ENCODE measurements around the gene FTSJ3.
"Not testable (repeated sequence)": the region's sequence is repeated elsewhere in the genome, so short reads cannot be mapped to it uniquely, and the experiment has no call there.

FTSJ3 gene

DNA sequence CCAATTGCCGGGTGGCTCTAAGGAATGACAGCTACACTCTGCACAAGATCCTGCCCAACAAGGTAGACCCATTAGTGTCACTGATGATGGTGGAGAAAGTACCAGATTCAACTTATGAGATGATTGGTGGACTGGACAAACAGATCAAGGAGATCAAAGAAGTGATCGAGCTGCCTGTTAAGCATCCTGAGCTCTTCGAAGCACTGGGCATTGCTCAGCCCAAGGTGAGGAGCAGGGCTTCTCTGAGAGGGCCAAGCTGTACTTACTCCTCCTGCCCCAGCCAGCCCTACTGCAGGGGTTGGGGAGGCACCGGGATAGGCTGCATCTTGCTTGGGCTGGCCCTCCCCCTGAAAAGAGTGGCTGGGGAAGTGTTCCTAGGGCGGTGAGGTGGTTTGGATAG, 2.8 kb upstream of the FTSJ3 start:
- DNase-seq (ENCODE audit: low read depth in 2 of 2) = no peak

DNA sequence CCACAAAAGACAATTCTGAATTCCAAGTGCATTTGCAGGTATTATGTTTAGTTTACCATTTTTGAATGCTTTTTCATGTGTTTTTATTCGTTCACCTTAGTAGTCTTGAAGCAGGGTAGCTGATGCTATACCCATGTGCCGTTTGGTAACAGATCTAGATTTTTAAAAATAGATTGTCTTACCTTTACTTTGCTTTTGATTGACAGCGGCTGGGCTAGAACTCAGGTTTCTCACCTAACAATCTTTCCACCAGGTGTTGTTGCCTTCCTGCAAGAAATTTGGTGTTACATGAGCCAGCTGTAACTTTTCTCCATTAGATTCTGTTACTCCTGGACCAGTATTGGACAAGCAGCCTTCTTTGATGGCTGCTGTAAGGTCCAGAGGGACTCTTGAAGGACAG, 1.5 kb upstream of the FTSJ3 start:
- DNase-seq (ENCODE audit: low read depth in 2 of 2) = no peak

DNA sequence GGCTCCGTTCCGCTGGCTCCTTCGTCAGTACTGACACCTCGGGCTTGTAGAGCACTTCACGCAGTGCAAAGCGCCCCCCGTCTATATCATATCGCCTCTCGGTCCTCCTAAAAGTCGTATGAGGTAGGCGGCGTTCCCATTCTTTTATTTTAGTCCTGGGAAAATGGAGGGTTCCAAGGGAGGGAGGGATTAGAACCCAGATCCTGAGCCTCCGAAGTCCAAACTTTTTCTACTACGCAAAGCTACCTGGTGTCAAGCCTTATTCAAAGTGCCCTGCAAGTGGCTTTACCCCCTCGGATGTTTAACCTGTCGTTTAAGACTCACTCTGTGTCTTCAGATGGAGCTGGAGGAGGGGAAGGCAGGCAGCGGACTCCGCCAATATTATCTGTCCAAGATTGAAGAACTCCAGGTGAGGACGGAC, 348 bp upstream of the FTSJ3 start:
- DNase-seq (ENCODE audit: low read depth in 2 of 2) = no peak

DNA sequence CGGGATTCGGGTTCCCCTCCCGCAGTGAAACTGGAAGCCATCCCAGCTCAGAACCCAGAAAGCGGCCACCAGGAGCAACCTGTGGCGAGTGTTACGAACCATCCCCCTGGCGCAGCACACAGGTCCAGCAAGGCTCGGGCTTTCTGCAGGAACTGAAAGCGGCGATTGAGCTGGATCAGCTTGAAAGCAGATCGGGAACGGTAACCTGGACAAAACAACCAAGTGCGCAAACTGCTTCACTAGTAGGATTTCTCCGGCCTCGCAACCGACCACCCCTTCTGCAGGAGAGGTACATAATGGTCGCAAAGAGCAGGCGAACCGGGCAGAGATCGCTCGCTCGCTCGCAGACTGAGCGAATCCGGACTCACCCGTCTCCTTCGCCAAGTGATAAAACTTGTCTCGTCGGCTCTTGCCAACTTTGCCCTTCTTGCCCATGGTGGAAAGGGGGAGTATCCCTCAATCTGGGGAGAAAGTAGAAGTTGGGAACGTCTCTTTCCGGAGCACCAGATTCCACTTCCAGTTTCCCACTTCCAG, 928 bp downstream of the FTSJ3 start:
- no peak for DNase-seq (ENCODE audit: low read depth in 2 of 2)

DNA sequence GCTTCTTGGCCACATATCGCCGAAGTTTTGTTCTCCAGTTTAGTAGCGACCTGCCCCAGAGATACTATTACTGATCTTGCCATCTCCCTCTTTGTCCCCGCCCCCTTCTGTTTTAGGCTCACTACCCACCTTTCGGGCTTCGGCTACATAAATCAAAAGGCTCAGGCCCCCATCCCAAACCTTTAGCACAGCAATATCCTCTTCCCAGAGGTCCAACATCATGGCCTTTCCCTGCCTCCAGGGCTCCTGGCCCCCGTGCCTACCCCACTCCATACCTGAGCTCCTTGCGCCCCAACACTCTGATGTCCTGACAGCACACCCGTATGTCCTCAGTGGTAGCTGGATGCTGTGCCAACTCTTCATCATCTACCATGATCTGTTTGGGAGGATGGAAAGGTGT, 3.1 kb downstream of the FTSJ3 start:
- DNase-seq (ENCODE audit: low read depth in 2 of 2) = no peak

DNA sequence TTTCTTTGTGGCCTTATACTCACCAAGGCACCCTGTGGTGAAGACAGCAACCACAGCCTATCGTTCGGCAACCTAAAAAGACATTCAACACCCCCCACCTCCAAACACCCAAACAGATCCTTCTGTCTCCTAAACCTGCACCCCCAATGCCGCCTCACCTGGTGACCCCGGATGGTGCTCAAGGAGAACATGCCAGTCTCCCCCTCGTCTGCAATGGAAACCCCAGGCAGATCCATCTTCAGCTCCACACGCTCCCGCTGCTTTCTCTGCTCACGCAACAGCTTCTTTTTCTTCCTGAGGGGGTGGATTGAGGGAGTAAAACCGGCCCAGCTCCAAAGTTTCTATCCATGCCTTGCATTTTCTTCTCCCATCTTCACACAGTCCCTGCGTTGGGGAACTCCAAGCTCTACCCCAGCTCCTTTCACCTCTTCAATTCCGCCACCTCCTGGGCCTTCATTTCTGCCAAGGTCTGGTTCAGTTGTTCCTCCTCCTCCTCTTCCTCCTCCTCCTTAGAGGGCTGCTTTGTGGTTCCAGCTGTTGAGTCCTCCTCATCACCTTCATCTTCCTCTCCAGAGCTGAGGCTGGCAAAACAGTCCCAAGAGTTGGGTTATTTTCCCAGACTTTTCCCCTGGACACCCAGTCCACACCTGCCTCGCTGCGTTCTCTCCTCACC, 3.7 kb downstream of the FTSJ3 start:
- DNase-seq (ENCODE audit: low read depth in 2 of 2) = no peak

DNA sequence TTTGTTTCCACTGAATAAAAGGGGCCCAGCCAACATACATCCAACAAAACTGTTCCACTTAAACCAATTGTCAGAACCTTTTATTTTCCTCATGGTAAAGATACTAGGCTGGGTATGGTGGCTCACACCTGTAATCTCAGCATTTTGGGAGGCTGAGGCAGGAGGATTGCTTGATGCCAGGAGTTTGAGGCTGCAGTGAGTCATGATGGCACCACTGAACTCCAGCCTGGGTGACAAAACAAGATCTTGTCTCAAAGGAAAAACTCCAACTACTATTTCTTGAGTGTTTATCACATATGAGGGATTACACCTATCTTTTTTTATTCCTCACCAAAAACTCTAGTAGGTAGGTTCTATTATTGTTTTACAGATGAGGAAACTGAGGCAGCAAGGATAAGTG, 4.9 kb downstream of the FTSJ3 start:
- DNase-seq (ENCODE audit: low read depth in 2 of 2) = no peak

DNA sequence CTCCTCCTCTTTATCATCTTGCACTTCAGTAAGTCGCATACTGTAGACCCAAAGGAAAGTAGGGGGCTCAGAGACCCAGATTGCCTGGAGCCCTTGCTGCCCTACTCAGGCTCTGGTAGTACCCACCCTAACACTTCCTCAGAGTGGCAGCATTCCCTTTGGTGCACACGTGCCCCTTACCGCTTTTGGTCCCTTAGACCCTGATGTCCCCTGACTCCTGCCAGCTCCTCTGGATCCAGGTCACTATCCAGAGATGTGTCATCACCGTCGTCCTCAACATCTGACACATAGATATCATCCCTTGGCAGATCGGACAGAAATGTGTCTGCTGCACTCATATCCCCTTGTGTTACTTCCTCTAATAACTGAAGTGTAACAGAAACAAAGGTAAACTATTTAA, 5.7 kb downstream of the FTSJ3 start:
- DNase-seq (ENCODE audit: low read depth in 2 of 2) = no peak

DNA sequence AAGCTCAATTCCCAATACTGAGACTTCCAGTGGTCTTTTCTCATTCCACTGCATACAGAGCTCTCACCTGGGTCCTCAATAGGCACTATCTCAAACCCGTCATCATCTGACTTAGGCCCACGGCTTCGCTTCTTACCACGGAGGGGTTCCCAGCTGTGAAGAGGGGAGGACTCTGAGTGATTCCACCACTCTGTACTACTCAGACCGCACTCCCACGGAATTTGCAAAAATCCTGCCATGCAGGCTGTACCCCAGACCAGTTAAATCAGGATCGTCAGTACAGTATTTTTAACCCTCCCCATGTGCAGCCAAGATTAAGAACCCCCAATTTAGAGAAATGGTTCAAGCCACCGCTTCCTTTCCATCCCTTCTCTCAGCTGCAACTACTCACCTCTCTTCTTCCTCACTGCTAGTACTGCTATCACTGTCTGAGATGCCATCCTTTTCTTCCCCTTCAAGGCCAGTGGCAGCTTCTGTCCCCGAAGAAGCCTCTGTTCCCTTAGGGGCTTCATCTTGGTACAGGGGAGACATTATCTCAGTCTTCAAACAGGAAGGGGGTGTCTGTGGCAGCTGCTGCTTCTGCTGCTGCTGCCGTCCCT, 6.4 kb downstream of the FTSJ3 start:
- DNase-seq (ENCODE audit: low read depth in 2 of 2) = no peak

DNA sequence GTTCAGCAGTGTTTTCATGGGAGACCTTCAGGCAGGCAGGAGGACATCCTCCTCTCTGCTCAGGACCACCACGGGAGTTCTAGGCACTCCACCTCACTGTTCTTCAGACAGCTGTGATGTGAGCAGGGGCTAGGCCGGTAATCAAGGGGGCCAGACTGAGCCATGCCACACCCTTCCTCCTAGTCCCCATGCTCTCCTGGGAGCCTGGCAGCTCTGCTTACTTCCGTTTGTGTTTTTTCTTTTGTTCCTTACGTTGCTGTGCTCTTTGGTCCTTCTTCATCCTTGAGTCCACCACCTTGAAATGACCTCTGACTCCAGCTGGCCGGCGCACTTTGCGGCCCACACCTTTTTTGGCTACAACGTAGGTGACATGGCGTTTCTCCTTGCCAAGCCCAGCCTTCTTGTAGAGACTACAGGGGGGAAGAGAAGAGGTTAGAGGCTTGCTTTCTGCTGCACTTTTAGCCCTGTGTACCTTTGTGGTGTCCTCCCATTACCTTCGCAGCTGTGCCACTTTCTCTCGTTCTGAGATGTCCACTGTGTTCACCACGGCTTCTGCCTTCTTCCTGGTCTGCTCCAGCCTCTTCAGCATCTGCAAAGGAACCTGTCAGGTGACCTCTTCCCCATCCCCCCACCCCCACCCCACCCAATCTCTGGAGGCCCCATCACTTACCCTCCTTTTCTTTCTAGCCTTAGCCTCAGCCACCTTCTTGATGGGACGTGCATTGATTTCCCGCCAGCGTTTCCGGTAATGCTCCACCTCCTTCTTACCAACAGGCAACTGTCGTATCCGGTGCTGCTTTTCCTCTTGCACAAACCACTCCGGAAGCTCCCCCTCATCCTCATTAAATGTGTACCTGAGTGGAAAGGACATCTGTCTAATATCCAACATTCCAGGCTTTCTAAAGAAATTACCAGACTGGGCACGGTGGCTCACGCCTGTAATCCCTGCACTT, 7.6 kb downstream of the FTSJ3 start:
- DNase-seq (ENCODE audit: low read depth in 2 of 2) = no peak

DNA sequence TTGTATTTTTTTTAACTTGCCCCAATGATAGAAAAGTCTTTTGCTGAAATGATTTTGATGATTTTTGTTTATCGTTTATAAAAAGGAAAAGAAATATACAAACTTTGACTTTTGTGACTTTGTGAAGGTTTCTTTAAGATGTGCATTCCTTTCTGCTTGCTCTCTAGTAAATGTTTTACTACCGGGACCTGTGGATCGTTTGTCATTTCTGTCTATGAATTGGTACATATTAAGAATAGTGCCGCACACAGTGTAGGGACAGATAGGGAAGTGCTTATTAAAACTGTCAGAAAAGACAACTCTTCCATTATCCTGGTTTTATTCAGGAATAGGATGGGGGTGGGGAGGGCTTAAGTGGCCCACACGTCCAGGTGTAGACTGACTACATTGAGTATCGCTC, 8.3 kb downstream of the FTSJ3 start:
- no peak for DNase-seq (ENCODE audit: low read depth in 2 of 2)

DNA sequence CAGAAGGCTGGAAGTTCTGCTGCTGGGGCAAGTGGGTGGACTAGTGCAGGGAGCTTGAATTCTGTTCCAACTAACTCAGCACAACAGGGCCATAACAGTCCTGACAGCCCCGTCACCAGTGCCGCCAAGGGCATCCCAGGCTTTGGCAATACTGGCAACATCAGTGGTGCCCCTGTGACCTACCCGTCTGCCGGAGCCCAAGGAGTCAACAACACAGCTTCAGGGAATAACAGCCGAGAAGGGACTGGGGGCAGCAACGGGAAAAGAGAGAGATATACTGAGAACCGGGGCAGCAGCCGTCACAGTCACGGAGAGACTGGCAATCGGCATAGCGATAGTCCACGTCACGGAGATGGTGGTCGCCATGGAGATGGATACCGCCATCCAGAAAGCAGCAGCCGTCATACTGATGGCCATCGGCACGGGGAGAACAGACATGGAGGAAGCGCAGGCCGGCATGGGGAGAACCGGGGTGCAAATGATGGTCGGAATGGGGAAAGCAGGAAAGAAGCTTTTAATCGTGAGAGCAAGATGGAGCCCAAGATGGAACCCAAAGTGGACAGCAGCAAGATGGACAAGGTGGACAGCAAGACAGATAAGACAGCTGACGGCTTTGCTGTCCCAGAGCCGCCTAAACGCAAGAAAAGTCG, 9.6 kb downstream of the FTSJ3 start:
- DNase-seq (ENCODE audit: low read depth in 2 of 2) = no peak

DNA sequence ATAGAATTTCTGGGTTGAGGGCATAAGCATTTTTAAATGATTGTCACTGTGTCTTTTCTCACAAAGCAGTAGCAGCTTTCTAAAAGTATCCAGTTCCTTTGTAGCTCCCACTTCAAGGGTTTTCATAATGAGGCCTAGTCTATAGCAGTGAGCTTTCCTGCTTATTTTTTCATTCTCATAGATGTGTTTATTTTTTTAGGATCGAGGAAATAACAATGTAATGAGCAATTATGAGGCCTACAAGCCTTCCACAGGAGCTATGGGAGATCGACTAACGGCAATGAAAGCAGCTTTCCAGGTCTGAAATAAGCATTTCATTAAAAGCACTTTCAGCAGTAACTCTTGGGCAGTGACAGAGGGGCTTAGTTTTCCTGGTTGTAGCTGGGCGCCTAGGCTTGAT, 10.8 kb downstream of the FTSJ3 start:
- no peak for DNase-seq (ENCODE audit: low read depth in 2 of 2)

DNA sequence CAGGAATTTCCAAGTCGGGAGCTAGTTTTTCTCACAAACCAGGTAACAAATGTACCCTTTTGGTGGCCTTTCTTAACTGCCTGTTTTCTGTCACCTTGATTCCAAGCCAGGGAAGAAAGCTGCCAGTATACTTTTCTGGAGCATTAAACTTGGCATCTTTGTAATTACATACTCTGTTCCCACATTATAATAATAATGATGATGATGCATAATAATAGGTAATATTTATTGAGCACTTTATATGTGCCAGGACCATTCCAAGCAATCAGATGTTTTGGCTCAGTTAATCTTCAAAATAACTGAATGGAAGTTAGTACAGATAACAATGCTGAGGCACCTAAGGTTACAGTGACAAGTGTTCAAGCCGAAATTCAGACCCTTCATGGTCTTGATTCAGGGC, 11.3 kb downstream of the FTSJ3 start:
- DNase-seq (ENCODE audit: low read depth in 2 of 2) = no peak

DNA sequence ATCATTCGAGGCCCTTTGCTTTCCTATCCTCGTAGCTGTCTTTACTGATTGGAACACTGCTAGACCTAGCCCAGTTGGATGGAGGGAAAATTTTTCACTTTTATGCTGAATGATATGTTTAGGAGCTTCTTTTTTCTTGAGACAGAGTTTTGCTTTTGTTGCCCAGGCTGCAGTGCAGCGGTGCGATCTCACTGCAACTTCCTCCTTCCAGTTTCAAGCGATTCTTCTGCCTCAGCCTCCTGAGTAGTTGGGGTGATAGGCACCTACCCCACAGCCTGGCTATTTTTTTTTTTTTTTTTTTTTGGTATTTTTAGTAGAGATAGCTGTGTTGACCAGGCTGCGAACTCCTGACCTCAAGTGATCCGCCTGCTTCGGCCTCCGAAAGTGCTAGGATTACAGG, 17.5 kb downstream of the FTSJ3 start:
- no peak for DNase-seq (ENCODE audit: low read depth in 2 of 2)

DNA sequence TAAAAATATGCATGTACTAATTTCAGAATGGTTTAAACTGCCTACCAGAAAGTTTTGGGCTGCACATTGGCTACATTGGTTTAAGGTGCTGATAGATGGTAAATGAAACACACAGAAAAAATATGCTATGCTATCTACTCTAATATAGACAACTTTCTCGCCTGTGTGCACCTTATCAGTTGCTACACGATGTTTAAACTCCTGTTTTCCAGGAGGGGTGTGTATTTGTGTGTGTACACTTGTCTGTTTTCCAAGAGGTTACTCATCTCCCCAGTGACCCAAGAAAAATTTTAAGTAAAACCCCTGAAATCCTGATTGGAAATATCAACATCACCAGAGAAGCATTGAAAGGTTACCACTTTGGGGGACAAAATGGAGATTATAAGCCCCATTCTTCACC, 21.9 kb downstream of the FTSJ3 start:
- no peak for DNase-seq (ENCODE audit: low read depth in 2 of 2)

DNA sequence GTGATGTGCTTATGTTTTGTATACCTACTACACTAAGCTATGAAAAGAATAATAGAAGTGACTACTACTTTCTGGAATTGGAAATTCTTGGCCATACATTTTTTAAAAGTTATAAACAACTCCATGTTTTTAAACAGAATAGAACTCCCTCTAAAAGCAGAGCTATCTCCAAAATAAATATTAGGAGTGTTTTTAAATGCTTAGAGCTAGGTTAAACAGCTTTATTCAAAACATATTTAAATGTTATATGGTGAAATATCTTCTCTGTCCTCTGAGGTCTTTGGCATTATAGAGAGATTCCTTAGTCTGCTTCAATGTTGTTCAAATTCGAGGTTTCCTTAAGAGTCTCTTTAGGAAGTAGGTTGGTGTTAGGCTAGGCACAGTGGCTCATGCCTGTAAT, 23.1 kb downstream of the FTSJ3 start:
- no peak for DNase-seq (ENCODE audit: low read depth in 2 of 2)

DNA sequence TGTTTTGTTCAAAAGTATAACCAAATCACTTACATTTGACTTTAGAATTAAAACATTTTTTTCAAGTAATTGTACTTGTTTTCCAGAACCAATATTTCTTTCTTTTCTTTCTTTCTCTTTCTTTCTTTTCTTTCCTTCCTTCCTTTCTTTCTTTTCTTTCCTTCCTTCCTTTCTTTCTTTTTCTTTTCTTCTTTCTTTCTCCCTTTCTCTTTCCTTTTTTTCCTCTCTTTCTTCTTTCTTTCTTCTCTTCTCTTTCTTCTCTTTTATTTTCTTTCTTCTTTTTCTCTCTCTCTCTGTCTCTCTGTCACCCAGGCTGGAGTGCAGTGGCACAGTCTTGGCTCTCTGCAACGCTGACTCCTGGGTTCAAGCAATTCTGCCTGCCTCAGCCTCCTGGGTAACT, 26.7 kb downstream of the FTSJ3 start:
- DNase-seq (ENCODE audit: low read depth in 2 of 2) = no peak

DNA sequence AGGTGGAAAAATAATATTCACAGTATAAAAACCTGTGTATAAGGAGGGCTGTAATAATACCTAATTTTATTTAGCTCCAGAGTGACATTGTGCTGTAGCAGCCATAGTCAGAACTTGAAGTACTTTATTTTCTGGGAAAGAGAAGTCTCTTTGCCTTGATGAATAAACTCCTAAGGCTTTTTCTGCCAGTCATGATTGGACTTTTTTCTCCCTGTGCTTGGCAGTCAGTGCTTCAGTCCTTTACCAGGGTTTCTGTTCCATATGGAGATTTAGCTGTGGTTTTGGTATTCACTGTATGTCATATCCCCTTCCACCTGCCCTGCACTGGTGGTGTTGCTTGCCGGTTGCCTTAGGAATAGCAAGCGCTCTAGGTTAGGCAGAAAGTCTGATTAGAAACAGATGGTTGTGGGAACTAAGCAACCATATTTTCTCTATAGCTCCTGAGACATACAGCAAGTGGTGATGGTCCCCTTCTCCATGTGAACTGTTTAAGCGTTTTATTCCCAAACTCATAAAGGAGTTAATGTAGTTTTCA, 28.8 kb downstream of the FTSJ3 start:
- no peak for DNase-seq (ENCODE audit: low read depth in 2 of 2)

DNA sequence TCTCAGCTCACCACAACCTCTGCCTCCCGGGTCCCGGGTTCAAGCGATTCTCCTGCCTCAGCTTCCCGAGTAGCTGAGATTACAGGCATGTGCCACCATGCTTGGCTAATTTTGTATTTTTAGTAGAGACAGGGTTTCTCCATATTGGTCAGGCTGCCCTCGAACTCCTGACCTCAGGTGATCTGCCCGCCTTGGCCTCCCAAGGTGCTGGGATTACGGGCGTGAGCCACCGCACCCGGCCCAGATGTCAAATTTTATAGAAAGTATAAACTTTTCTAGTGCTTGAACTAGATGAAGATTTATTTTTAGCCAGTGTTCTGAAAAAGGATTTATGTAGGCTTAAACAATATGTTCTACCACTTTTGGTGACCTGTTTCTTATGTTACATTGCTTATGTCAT, 31.1 kb downstream of the FTSJ3 start:
- not testable (repeated sequence) for DNase-seq (ENCODE audit: low read depth in 2 of 2)

DNA sequence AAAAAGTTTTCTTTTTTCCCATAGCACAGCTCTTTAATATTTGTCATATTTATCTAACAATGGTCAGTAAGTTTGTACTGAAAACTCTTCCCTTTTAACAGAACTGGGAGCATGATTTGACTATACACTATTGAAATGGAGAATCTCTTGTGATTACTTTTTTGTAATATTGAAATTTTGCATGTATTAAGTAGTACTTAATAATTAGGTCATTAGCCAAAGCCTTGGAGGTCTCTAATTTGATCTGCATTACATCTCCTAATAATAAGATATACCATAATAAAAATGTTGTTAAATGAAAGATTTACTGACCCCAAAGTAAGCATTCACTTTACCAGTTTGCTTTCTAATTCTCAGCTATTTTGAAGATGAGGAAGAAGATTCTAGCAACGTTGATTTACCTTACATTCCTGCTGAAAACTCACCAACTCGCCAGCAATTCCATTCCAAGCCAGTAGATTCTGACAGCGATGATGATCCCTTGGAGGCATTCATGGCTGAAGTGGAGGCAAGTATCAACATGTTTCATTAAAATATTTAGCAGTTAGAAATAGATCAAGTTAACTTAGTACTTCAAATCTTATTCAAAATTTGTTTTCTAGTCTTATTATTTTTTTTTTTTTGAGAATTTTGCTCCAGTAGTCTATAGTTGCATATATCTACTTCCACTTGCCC, 35.3 kb downstream of the FTSJ3 start:
- no peak for DNase-seq (ENCODE audit: low read depth in 2 of 2)
